ENCODE results near the gene CAMTA1. TPM values are rescaled to one million over a fixed set of nuclear protein-coding genes. Genes with fewer than 3 reads are reported as not detected.
"Not testable (repeated sequence)": the region's sequence is repeated elsewhere in the genome, so short reads cannot be mapped to it uniquely, and the experiment has no call there.

CAMTA1 gene
- total and polyA plus RNA-seq, 8 donors, result 42.8 to 213 (median 118) TPM

- 87 to 91% (median 90%) methylated on average over 13 of the region's 13 CpGs for WGBS, 5 donors
- DNase-seq, result no peak
These were observed 809.6 kb downstream of the CAMTA1 start for GRCh38 chr1:7594714-7595295.

DNA sequence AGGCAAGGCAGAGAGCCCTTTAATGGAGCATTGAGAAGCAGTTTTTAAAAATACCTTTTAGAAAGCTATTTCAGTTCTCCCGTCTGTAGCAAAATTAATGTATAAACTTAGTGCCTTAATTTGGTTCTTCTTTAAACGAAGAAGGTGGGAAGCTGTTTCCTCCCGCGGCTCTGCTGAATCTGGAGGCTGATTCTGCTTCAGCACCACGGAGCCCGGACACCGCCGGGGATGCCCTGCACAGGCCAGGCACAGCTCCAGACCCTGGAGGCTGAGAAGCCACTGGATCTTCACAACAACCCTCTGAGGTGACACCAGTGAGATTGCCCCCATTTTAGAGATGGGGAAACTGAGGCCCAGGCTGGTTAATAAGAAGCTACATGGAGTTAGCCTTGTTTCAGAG, 810.1 kb downstream of the CAMTA1 start:
- no peak for TF ChIP-seq EP300 (IDR thresholded peaks at IDR 0.05)
- no peak for TF ChIP-seq POLR2A (IDR thresholded peaks at IDR 0.05)
- TF ChIP-seq, protein P1, sequence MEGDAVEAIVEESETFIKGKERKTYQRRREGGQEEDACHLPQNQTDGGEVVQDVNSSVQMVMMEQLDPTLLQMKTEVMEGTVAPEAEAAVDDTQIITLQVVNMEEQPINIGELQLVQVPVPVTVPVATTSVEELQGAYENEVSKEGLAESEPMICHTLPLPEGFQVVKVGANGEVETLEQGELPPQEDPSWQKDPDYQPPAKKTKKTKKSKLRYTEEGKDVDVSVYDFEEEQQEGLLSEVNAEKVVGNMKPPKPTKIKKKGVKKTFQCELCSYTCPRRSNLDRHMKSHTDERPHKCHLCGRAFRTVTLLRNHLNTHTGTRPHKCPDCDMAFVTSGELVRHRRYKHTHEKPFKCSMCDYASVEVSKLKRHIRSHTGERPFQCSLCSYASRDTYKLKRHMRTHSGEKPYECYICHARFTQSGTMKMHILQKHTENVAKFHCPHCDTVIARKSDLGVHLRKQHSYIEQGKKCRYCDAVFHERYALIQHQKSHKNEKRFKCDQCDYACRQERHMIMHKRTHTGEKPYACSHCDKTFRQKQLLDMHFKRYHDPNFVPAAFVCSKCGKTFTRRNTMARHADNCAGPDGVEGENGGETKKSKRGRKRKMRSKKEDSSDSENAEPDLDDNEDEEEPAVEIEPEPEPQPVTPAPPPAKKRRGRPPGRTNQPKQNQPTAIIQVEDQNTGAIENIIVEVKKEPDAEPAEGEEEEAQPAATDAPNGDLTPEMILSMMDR (IDR thresholded peaks at IDR 0.05), result no peak
- no peak for TF ChIP-seq POLR2AphosphoS5 (IDR thresholded peaks at IDR 0.05)

More at GRCh38 chr1:7594714-7595295, 809.6 kb downstream of the CAMTA1 start:
- Histone ChIP-seq H3K4me3 (no peak overlapping the region), H3K9me3 (peaks cover 0 to 7% (median 3%) of the 10 kb centered on the region in 4 donors), H3K27me3 (no peaks in the 10 kb centered on the region), H3K4me1 (peaks cover 0 to 9% (median 6%) of the 10 kb centered on the region in 4 donors), H3K27ac (no peak overlapping the region), H3K36me3 (no peaks in the 10 kb centered on the region)
- TF ChIP-seq POLR2A (IDR thresholded peaks at IDR 0.05), result no peak
- no peak for TF ChIP-seq POLR2AphosphoS5 (IDR thresholded peaks at IDR 0.05)
- TF ChIP-seq, protein P1 (IDR thresholded peaks at IDR 0.05), result no peak
- no peak for TF ChIP-seq EP300 (IDR thresholded peaks at IDR 0.05)
- intact Hi-C loops (cut with DNase I; ENCODE audit: low total_unique reads), result no loop called here

GRCh38 chr1:7596126-7596965, 811.1 kb downstream of the CAMTA1 start:
- DNase-seq, result no peak
- Histone ChIP-seq H3K4me1 (no peaks in the 10 kb centered on the region), H3K4me3 (no peak overlapping the region), H3K36me3 (no peaks in the 10 kb centered on the region), H3K27me3 (no peaks in the 10 kb centered on the region), H3K9me3 (peaks cover 0 to 7% (median 3%) of the 10 kb centered on the region in 4 donors), H3K27ac (no peak overlapping the region)
- intact Hi-C loops (cut with DNase I; ENCODE audit: low total_unique reads), result no loop called here
- 76 to 87% (median 81%) methylated on average over 9 to 10 of the region's 10 CpGs for WGBS, 5 donors
- TF ChIP-seq POLR2AphosphoS5 (IDR thresholded peaks at IDR 0.05) (no peak), EP300 (IDR thresholded peaks at IDR 0.05) (no peak), POLR2A (IDR thresholded peaks at IDR 0.05) (no peak)
- TF ChIP-seq, protein P1 (IDR thresholded peaks at IDR 0.05), result no peak

More for the DNA sequence above, 810.1 kb downstream of the CAMTA1 start:
- intact Hi-C loops (cut with DNase I; ENCODE audit: low total_unique reads), result no loop called here
- peaks cover 0 to 3% (median under 1%) of the 10 kb centered on the region in 4 donors for H3K4me1 ChIP-seq
- no peak for DNase-seq
- WGBS, 5 donors, result 54 to 80% (median 73%) methylated on average over 8 of the region's 8 CpGs
- H3K9me3 ChIP-seq, result peaks cover 0 to 7% (median 3%) of the 10 kb centered on the region in 4 donors
- no peaks in the 10 kb centered on the region for H3K27me3 ChIP-seq
- no peak overlapping the region for H3K4me3 ChIP-seq
- H3K27ac ChIP-seq, result no peak overlapping the region
- no peaks in the 10 kb centered on the region for H3K36me3 ChIP-seq

- 83 to 100% (median 94%) methylated on average over 2 to 3 of the region's 3 CpGs for WGBS, 5 donors
- H3K4me1 ChIP-seq; intact Hi-C loops (cut with DNase I; ENCODE audit: low total_unique reads); H3K9me3 ChIP-seq; DNase-seq; H3K36me3 ChIP-seq; H3K4me3 ChIP-seq; H3K27ac ChIP-seq; H3K27me3 ChIP-seq: not testable (repeated sequence)
These were observed 812.8 kb downstream of the CAMTA1 start for GRCh38 chr1:7598058-7598457.

DNA sequence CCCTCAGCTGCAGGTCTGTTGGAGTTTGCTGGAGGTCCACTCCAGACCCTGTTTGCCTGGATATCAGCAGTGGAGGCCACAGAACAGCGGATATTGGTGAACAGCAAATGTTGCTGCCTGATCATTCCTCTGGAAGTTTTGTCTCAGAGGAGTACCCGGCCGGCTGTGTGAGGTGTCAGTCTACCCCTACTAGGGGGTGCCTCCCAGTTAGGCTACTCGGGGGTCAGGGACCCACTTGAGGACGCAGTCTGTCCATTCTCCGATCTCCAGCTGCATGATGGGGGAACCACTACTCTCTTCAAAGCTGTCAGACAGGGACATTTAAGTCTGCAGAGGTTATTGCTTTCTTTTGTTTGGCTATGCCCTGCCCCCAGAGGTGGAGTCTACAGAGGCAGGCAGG, 819.7 kb downstream of the CAMTA1 start:
- H3K4me1 ChIP-seq; DNase-seq; H3K27ac ChIP-seq; intact Hi-C loops (cut with DNase I; ENCODE audit: low total_unique reads); H3K9me3 ChIP-seq; H3K4me3 ChIP-seq; H3K36me3 ChIP-seq: not testable (repeated sequence)
- peaks cover 0 to 17% (median 4%) of the 10 kb centered on the region in 3 donors for H3K27me3 ChIP-seq
- 89 to 95% (median 91%) methylated on average over 4 to 6 of the region's 6 CpGs for WGBS, 5 donors

All from stomach (tissue), 9 donors.